ENCODE data around the gene ECHDC1.
"Not testable (repeated sequence)": the region's sequence is repeated elsewhere in the genome, so short reads cannot be mapped to it uniquely, and the experiment has no call there.

ECHDC1 gene, protein sequence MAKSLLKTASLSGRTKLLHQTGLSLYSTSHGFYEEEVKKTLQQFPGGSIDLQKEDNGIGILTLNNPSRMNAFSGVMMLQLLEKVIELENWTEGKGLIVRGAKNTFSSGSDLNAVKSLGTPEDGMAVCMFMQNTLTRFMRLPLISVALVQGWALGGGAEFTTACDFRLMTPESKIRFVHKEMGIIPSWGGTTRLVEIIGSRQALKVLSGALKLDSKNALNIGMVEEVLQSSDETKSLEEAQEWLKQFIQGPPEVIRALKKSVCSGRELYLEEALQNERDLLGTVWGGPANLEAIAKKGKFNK

DNA sequence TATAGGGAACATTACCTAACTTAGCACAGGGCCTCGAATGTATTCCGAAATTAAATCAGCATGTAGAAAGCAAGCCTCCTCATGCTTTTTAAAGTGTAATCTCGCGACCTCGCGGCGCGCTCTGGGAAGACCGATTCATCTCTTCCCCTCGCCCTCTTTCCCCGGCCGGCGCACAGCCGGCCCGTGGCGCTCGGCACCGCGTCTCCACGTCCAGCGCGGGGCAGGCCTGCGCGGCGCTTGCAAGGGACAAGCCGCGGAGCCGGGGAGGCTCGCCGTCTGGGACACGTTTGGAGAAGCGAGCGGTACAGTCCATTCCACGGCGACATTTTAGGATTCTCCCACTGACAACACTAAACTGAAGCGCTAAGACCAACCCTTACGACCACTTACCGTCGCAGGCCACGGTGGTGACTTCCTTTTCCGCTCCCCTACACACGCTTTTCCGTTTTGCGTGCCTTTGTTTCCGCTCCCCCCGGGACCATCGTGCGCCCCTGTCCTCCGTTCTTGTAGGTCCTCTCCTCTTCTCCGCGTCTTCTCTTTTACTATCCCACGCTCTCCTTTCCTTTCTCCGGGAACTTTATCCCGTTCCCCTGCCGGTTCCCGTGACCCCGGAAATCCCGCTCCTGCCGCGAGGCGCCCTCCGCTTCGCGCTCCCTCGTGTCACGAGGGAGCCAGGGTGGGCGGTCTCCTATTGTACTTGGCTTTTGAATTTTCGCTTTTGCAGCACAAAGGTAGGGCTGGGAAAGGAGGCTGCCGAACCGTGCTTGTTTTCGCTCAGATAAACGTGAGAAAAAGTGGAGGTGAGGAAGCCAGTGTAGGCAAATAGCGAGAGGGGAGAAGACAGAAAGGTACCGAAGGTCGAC is at the start of gene ECHDC1:
TSS of gene ECHDC1 (minus strand) at position 664 of the 863 bp plus-strand sequence. CDS start 12,581 bp downstream, outside the sequence.
- no peak for DNase-seq

DNA sequence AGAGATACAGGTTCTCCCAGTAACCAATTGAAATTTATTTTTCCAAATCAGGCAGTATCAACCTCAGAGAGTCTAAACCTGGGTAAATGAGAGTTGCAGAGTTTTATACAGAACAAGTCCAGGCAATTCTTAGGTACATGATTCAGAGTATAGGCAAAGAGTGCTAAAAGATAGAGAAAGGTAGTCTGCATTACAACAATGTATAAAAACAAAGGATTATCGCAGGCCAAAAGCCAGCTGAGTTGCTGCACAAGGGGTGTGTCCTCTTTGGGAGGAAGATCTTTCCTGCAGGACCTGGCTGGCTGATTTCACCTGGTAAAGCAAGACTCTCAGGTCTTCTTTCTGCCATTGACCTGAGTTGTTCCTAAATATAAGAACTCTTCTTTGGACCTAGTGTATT is 48.9 kb upstream of the ECHDC1 start:
- no peak for DNase-seq

DNA sequence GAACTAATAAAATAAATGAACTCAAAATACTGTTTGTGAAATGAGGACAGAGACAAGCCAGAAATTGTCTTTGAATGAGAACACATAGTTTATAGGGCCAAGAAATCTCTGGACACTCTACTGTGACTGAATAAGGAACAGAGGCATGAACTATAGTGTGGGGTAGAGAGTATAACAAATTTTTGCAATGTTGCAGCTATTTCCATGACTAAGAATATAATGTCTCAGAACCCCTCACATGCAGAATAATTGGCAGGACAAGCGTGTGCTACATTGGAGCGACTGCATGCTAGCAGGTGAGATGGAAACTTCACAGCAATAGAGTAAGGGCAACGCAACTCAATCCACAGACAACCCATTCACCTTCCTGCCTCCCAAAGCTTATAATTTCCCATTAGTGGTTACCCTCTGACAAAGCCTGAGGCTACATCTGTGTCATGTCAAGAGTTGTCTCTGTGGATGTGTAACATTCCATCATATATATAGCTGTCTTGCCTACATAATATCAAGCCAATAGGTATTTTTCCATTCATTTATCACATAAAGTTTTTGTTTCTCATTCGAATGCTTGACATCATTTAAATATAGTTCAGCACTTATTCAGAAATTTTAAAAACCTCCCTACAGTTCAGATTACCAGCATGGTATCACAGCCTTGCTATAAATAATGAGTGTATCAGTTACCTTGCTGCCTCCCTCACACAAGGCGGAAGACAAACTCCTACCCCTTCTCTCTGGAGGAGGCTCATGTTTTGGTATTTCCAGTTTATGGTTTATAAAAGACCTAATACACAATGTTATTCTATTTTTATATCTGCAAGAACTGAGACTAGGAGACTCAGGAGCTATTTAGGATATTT is 47.9 kb upstream of the ECHDC1 start:
- DNase-seq: no peak

DNA sequence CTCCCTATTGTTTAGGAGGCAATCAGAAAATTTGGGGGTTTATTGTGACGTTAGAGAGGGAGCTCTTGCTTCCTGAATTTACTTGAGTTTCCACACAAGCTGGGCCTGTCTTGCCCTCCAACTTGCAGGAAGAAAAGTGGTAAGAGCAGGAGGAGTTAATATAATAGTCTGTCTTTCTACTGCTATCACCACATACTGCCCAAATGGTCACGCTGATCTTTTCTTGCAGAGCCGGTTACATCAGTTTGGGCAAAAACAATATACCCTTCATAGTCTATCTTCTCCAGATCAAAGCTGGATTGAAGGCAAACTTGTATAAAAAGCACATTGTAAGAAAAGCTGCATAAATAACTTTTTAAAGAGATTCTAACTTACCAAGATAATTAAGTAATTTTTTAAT is 46.3 kb upstream of the ECHDC1 start:
- DNase-seq: no peak

DNA sequence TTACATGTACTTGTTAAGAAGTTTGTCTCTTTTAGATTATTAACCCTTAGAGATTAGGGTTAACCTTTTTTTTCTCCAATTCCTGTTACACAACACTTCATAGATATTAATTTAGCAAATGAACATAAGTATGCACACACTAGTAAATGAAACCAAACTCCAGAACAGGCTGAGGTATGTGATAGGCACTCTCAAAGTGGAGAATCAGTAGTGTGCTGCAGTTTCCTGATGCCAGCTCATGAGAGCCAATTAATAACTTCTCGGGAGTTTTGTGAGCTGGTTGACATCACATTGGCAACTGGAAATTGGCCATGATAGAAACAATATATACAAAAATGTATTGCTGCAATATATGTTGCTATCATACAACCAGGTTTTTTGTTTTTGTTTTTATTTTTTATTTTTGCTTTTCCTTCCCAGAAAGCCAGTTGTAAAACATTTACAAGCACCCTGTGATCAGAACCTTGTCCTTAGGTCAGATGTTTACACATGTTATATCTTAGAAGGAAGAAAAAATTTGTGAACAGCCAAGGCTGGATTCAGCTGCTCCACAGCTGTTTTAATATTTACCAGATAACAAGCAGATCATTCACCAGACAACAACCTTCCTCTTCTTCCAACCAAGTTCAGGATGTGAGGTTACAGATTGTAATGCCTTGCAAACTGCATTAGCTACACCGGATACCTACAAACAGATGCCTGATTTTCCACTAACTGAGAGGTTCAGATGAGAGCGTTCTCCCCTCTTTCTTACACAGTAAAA is 42.4 kb upstream of the ECHDC1 start:
- no peak for DNase-seq

DNA sequence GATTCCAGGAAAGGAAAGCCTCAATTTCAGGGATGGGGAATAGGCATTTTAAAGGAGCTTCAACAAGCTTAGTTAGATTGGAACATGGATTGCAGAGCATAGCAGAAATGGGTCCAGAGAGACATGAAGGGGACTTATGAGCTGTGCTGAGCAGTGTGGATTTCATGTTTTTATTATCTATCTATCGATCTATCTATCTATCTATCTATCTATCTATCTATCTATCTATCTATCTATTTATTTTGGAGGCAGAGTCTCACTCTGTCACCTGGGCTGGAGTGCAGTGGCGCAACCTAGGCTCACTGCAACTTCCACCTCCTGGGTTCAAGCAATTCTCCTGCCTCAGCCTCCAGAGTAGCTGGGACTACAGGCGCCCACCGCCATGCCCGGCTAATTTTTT is 41.4 kb upstream of the ECHDC1 start:
- not testable (repeated sequence) for DNase-seq

DNA sequence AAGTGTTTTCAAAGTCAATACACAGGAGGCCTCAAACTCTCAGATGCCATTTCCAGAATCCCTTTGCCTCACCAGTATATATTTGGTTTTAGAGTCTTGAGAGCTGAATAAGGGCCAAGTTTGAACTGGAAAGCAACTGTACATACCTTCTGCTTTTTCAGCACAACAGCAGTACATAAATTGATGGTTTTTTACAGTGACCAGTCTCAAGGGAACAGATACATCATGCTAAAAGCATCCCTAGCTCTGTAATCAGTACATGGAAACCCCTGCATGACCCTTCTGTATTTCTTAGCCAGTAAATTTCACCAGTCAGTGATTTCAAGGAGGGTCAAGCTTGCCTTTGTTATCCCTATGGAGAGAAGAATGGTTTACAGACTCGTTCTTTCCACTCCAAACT is 40.6 kb upstream of the ECHDC1 start:
- DNase-seq: no peak

DNA sequence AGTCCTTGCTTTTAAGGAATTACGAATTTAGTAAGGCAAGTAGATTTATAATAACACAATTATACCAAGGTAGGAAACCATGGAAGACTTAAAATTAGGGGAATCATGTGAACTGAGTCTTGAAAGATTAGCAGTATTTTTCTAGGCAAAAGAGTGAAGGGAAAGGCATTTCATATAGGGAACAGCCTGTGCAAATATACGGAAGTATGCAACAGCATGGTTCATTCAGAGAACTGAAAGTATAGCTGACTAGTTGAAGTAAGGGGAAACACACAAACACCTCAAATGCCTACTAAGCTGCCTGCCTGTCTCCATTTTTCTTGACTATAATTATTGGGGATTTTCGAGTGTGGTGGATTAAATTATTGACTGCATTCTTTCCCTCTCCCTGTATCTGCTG is 39.0 kb upstream of the ECHDC1 start:
- DNase-seq: no peak

DNA sequence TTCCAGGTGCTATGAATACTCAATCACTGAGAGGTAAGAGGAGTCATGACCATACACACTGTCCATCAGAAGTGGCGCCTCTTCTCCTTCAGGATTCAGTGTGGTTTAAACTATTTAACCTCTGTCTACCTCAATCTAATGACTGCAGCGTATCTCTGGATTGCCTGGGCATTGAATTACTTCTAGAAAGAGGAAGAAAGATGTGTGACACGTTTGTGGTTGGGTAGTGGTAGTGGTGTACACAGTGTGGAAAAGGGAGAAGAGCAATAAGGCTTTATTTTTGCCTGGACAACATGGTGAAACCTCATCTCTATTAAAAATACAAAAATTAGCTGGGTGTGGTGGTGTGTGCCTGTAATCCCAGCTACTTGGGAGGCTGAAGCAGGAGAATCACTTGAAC is 38.0 kb upstream of the ECHDC1 start:
- no peak for DNase-seq

DNA sequence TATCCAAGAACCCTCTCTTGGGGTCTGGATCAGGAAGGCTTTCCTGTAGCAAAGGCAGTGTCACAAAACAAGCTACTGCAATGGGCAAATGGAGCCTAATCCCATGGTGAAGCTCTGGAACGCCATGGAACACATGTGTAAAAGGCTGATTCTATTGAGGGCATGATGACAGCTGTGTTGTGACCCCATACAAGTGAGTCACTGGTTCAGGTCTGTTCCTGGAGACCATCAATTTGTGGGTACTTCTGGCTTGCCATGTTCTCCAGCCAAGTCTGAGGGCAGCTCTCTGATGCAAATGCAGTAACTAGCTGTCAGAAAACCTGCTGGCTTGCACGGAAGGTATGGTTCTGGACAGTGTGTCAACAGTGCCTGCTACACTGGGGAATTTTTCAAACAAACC is 33.3 kb upstream of the ECHDC1 start:
- no peak for DNase-seq

DNA sequence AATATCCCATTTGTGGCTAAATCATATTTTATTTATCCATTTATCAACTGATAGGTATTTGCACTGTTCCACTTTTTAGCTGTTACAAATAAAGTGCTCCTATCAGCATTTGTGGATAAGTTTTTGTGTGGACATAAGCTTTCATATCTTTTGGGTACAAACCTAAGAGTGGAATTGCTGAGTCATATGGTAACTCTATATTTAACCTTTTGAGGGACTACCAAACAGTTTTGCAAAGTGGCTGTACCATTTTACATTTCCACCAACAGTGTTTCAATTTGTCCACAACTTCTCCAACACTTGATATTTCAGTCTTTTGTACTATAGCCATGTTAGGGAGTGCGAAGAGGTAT is 23.6 kb upstream of the ECHDC1 start:
- no peak for DNase-seq

DNA sequence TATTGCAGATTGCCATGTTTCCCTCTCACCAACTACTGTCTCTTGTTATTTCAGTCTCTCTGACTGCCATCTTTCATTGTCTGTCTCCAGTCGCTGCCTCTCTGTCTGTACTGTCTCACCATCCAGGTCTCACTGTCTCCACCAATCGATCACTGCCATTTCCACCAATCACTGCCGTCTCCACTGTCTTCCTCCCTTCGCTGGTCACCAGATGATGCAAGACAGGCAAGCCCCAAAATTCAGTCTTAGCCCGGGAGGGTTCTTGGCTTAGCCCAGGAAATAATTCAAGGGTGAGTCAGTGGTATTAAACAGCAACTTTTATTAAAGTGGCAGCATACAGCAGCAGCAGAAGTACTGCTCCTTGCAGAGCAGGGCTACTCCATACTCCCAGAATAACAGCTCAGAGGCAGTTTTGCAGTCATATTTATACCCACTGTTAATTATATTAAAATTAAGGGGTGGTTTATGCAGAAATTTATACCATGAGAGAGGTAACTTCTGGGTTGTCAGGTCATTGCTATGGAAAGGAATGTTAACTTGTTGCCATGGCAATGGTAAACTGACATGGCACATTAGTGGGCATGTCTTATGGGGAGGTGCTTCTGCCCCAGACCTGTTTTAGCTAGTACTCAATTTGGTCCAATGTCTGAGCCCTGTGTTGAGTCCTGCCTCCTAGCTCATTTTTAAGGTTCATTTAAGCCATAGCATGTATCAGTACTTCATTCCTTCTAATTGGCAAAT is 23.0 kb upstream of the ECHDC1 start:
- DNase-seq: no peak

DNA sequence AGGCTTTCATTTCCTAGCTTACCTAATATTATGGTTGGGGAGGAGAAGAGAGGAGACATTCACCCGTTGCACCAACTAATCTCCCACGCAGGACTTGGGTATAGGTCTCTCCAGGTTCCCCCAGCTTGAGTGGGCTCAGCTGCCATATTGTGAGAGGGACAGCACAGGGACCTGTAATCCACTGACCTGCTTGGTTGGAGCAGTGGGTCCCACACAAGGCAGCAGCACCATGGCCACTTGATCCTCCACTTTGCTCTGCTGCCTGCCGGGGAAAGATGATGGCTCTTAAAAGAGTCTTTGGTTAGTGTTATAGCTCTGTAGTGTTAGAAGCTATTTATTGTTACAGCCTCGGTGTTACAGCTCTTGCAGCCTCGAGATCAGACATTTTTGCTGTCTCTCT is 22.5 kb upstream of the ECHDC1 start:
- DNase-seq: no peak

DNA sequence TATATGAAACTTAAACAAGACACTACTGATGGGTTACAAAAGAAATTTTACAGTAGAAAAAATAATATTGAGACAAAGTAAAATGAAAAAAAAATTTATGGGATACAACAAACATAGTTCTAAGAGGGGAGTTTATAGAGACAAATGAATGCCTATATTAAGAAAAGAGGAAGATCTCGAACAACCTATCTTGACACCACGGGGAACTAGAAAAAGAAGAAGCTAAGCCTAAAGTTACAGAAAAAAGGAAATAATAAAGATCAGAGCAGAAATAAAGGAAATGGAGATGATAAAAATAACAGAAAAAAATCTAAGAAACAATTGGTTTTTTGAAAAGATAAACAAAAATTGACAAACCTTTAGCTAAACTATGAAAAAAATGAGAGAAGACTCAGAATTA is 9.1 kb upstream of the ECHDC1 start:
- no peak for DNase-seq

DNA sequence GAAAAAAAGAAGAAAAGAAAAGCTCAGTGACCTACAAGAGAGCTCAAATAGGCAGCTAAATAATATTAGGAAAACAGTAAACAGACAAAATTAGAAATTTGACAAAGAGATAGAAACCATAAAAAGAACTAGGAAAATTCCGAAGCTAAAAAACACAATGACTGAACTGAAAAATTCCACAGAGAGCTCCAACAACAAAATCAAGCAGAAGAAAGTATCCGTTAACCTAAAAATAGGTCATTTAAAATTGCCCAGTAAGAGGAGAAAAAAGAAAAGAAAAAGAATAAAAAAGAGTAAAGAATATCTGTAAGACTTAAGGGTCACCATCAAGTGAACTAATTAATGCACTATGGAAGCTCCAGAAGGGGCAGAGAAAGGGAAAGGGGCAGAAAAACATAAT is 6.6 kb upstream of the ECHDC1 start:
- no peak for DNase-seq

DNA sequence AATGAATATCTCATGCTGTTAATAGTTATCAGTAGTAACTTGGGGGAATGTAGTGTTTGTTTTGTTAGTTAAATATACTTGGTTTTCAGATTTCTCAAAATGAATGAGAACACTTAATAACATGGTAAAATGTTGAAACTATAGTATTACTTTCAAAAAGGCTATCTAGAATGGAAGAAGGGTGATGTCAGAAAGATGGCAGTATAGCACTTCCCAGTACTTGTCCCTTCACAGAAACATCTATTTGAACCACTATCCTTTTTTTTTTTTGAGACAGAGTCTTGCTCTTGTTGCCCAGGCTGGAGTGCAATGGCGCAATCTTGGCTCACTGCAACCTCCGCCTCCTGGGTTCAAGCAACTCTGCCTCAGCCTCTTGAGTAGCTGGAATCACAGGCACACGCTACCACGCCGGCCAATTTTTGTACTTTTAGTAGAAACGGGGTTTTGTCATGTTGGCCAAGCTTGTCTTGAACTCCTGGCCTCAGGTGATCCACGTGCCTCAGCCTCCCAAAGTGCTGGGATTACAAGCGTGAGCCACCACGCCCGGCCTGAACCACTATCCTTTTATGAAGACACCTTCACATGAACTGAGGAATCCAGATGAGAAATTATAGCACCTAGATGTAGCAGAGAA is 4.7 kb upstream of the ECHDC1 start:
- DNase-seq: no peak

DNA sequence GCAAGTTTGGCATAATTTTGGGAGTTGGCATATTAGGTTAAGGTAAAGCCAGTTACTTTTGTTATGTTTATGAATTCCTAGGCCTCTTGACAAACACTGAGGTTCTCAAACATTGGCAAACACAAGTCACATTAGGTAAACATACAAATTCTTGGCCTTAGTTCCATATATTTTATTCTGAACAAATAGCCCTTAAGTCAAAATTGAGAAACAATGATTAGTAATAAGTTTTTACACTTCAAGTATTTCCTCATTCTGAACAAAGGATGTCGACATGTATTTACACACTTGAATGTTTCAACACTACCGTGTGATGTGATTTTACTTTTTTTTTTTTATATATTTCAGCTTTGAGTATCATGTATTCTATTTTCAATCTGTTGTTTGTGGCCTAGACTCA is 3.8 kb upstream of the ECHDC1 start:
- no peak for DNase-seq

DNA sequence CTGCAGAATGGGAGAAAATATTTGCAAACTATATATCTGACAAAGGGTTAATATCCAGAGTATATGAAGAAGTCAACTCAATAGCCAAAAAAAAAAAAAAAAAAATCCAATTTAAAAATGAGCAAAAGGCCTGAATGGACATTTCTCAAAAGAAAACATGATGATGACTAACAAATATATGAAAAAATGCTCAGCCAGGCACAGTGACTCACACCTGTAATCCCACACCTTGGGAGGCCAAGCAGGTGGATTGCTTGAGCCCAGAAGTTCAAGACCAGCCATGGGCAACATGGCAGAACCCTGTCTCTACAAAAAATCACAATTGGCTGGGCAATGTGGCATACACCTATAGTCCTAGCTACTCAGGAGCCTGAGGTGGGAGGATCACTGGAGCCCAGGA is 2.1 kb upstream of the ECHDC1 start:
- DNase-seq: no peak

DNA sequence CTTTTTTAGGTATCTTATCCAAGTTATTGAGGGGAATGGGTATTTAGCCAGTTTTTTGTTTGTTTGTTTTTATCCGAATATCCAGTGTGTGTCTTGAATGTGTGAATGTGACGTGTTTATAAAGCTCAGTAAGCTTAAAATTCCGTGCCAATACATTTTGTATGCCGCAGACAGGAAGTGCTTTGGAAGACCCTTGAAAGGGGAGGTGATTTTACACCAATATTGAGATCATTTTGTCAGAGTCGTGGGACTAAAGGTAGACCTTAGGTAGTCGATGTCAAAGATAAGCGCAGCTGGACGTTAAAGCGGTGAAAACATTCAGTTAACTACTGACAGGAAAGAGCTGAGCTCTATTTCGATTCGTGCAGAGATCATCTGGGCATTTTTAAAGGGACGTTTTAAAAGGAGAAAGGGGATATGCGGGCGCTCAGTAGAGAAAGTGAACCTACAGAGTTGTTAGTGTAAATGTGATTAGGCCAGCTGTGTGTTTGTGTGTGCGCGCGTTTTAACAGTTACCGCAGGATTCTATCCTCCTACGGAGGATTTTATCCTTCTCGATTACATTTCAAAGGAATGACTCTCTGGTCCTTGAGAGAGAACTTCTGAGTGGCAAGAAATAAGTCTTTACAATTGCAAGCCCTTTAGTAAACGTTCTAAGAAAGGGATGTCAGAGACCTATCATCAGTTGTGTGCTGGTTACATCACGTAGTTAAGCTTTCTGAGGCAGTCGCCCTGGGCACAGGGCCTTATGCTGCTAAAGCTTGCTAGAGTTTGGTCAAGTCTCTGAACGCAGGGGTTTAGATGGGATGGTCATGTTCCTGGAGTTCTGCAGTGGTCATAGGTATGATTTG is 625 bp upstream of the ECHDC1 start:
- DNase-seq: no peak

DNA sequence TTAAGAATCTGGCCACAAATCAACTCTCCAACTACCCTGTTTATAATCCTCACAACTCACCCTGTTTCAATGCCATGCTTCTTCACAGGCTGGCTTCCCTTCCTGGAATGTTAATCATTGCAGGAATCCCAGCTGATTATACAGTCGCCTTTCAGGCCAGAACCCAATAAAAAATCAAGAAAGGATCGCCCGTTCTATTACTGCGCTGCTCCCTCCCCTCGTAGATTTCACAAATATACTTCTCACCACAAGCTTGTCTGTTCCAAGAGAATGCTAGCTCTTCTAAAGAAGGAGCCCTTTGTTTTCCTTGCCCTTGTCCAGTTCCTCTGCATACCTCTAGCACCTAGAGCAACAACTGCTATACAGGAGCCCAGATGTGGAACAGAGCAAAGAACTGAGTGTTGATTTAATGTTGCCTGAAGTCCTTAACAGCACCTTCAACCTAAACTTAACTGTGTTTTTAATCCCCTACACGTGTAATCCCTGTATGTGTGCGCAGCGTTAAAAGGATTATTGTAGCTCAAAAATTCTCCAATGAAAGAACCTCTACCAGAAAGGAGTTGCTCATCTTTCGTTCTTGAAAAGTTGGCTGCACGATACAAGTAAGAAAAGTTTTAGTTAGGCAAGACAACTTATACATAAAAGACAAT is 988 bp downstream of the ECHDC1 start:
- no peak for DNase-seq
